GM18873 (cell line): ENCODE data around the gene DNAJC6.
"Not testable (repeated sequence)": the region's sequence is repeated elsewhere in the genome, so short reads cannot be mapped to it uniquely, and the experiment has no call there.

ENCODE experiments used
- ATAC-seq: cut with Tn5 transposase; IDR thresholded peaks from one replicate; pipeline ENCODE4 v1.9.1; 2021; ENCODE audit warnings: mild to moderate bottlenecking, moderate library complexity, moderate number of reproducible peaks; ENCODE audit not compliant: unreplicated experiment, low FRiP score

The DNAJC6 gene

GRCh38 chr1:65425006-65425405, 115.7 kb downstream of the DNAJC6 start:
- ATAC-seq = no peak

- no peak for ATAC-seq
Observed at GRCh38 chr1:65425697-65426096, 116.4 kb downstream of the DNAJC6 start.

- no peak for ATAC-seq
Observed at GRCh38 chr1:65429078-65429477, 119.7 kb downstream of the DNAJC6 start.

GRCh38 chr1:65429806-65430205, 120.5 kb downstream of the DNAJC6 start:
- no peak for ATAC-seq

- ATAC-seq = no peak
Observed at GRCh38 chr1:65431111-65431705, 121.9 kb downstream of the DNAJC6 start.

- no peak for ATAC-seq
Observed at GRCh38 chr1:65432918-65433317, 123.6 kb downstream of the DNAJC6 start.

- ATAC-seq = no peak
Observed at GRCh38 chr1:65434255-65434654, 124.9 kb downstream of the DNAJC6 start.

- ATAC-seq = no peak
Observed at GRCh38 chr1:65434760-65435159, 125.4 kb downstream of the DNAJC6 start.

GRCh38 chr1:65435987-65436386, 126.6 kb downstream of the DNAJC6 start:
- ATAC-seq = no peak

GRCh38 chr1:65437616-65438015, 128.3 kb downstream of the DNAJC6 start:
- ATAC-seq = no peak

- no peak for ATAC-seq
Observed at GRCh38 chr1:65440322-65440900, 131.1 kb downstream of the DNAJC6 start.

GRCh38 chr1:65440915-65441314, 131.6 kb downstream of the DNAJC6 start:
- ATAC-seq = no peak

GRCh38 chr1:65441464-65441863, 132.1 kb downstream of the DNAJC6 start:
- no peak for ATAC-seq

- no peak for ATAC-seq
Observed at GRCh38 chr1:65442442-65442841, 133.1 kb downstream of the DNAJC6 start.

- no peak for ATAC-seq
Observed at GRCh38 chr1:65443647-65444046, 134.3 kb downstream of the DNAJC6 start.

- no peak for ATAC-seq
Observed at GRCh38 chr1:65444128-65444640, 134.8 kb downstream of the DNAJC6 start.

- ATAC-seq = no peak
Observed at GRCh38 chr1:65445837-65446236, 136.5 kb downstream of the DNAJC6 start.

- ATAC-seq = no peak
Observed at GRCh38 chr1:65449214-65449823, 140.0 kb downstream of the DNAJC6 start.

GRCh38 chr1:65455678-65456077, 146.3 kb downstream of the DNAJC6 start:
- not testable (repeated sequence) for ATAC-seq

GRCh38 chr1:65456481-65456880, 147.1 kb downstream of the DNAJC6 start:
- no peak for ATAC-seq

- ATAC-seq = no peak
Observed at GRCh38 chr1:65457868-65458267, 148.5 kb downstream of the DNAJC6 start.
